GM11168 (cell line): ENCODE data around the gene TTPAL.

Source experiments
- in situ Hi-C: fragments of 300-500 bp; cut with MboI; formaldehyde crosslinking; loops from one replicate; pipeline ENCODE4 v1.12.0; 2022; ENCODE audit warnings: low sequenced_read_pairs; ENCODE audit not compliant: unreplicated experiment

TTPAL gene, protein sequence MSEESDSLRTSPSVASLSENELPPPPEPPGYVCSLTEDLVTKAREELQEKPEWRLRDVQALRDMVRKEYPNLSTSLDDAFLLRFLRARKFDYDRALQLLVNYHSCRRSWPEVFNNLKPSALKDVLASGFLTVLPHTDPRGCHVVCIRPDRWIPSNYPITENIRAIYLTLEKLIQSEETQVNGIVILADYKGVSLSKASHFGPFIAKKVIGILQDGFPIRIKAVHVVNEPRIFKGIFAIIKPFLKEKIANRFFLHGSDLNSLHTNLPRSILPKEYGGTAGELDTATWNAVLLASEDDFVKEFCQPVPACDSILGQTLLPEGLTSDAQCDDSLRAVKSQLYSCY

DNA sequence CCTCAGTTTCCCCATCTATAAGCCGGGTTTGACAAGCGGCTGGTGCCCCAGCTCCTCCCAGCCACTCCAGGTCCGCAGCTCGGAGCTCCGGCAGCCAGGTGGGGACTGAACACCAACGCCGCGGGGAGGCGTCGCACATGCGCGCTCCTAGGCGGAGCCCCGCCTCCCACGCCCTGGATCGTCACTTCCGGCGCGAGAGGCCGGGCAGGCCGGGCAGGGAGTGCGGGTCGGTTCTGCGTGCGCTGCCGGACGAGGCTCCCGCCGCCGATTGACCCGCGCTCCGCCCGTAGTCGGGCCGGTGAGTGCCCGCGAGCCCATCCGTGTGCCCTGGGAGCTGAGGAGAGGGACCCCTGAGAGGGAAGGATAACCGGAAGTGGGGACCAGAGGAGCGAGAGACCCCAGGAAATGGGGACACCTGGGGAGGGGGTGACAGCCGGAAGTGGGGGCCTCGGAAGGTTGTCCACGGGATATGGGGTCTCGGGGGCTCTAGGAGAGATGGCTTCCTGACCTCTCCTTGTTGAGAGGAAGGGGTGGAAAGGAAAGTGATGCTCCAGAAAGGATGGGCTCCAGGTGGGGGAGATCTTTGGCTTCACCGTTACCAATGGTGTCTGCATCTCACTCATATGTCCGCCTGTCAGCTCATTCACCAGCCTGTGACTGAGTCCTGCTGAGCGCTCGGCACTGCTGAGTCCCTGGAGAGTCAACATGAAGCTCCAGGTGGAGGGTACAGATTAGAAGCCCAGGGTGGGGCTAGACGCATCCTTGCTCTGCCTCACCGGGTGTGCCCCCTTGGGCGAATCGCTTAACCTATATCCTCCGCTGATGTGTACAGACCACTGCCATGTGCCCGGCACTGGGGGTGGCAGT, at the start of gene TTPAL:
TSS of gene TTPAL (plus strand) at position 181 of the 867 bp plus-strand sequence. CDS start 4,126 bp downstream, outside the sequence.
- in situ Hi-C loops = no loop called here

DNA sequence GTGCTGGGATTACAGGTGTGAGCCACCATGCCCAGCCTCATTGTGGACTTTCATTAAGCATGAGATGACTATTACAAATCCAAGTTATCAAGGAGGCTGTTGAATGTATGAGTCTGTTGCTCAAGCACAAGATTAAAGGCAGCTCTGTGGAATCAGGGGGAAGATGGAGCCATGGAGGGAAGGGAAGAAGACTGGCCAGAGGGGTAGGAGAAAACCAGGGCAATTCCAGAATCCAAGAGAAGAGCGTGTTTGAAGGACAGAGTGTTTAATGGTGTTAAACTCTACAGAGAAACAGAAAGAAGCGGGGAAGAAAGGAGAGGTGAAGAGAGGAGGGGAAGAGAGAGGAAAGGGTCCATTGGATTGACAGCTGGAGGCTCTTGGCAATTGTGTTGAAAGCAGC, 49.8 kb upstream of the TTPAL start:
- in situ Hi-C loops = no loop called here

- in situ Hi-C loops = no loop called here
Measured at GRCh38 chr20:44426879-44427790, 48.5 kb upstream of the TTPAL start.

- in situ Hi-C loops = no loop called here
Measured at GRCh38 chr20:44427804-44428173, 47.9 kb upstream of the TTPAL start.

DNA sequence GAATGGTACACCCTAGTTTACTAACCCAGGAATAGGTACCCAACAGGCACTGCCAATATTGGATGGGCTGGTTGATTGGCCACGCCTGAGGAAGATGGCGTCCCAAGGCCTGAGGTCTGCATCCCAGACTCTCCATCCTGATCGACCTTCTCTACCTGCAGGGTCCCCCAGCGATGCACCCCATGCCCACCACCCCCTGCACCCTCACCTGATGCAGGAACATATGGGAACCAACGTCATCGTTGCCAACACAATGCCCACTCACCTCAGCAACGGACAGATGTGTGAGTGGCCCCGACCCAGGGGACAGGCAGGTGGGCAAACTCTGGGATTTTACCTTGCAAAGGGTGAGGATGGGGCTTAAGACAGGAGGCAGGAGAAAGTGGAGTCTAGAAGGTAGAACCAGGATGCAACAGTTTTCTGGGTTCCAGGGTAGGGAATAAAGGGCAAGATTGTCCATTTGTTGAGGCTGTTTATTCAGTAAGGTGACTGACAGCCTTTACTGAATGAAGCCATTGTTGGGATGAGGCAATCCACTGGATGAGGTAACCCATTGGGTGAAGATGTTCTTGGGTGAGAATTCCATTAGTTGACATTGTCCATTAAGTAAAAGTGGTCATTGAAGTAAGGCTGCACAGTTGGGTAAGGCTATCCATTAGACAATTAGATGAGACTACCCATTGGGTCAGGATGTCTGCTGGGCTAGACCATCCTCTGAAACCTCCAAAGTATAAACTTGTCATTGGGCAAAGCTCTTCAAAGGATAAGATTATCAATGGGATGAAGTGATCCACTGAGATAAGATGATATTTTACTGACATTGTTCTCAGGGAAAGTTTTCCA, 47.3 kb upstream of the TTPAL start:
- in situ Hi-C loops = no loop called here

GRCh38 chr20:44429017-44429339, 46.7 kb upstream of the TTPAL start:
- in situ Hi-C loops = no loop called here

- in situ Hi-C loops = no loop called here
Measured at GRCh38 chr20:44429419-44430269, 46.0 kb upstream of the TTPAL start.

GRCh38 chr20:44430270-44431065, 45.2 kb upstream of the TTPAL start:
- in situ Hi-C loops = no loop called here

- in situ Hi-C loops = no loop called here
Measured at GRCh38 chr20:44431118-44431501, 44.6 kb upstream of the TTPAL start.

DNA sequence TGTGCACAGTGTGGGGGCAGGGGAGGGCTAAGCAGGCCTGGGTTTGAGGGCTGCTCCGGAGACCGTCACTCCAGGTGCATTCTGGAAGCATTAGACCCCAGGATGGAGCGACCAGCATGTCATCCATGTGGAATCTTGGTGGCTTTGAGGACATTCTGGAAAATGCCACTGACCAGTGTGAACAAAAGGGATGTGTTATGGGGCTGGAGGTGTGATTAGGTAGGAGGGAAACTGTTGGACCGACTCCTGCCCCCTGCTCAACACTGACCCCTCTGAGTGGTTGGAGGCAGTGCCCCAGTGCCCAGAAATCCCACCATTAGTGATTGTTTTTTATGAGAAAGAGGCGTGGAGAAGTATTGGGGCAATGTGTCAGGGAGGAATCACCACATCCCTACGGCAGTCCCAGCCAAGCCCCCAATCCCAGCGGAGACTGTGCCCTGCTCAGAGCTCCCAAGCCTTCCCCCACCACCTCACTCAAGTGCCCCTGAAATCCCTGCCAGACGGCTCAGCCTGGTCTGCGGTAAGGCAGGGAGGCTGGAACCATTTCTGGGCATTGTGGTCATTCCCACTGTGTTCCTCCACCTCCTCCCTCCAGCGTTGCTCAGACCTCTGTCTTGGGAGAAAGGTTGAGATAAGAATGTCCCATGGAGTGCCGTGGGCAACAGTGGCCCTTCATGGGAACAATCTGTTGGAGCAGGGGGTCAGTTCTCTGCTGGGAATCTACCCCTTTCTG, 44.0 kb upstream of the TTPAL start:
- in situ Hi-C loops = no loop called here

- in situ Hi-C loops = no loop called here
Measured at GRCh38 chr20:44432618-44433577, 42.8 kb upstream of the TTPAL start.

GRCh38 chr20:44433751-44434538, 41.7 kb upstream of the TTPAL start:
- in situ Hi-C loops = no loop called here

- in situ Hi-C loops = no loop called here
Measured at GRCh38 chr20:44435630-44436335, 39.9 kb upstream of the TTPAL start.

GRCh38 chr20:44436393-44436792, 39.3 kb upstream of the TTPAL start:
- in situ Hi-C loops = no loop called here

- in situ Hi-C loops = no loop called here
Measured at GRCh38 chr20:44437497-44437896, 38.2 kb upstream of the TTPAL start.
